GM21825 (cell line): ENCODE data around the gene LHX6.

Source experiments
- ATAC-seq: cut with Tn5 transposase; IDR thresholded peaks from one replicate; pipeline ENCODE4 v1.9.1; 2021; ENCODE audit warnings: mild to moderate bottlenecking, moderate library complexity; ENCODE audit not compliant: unreplicated experiment

LHX6 gene

DNA sequence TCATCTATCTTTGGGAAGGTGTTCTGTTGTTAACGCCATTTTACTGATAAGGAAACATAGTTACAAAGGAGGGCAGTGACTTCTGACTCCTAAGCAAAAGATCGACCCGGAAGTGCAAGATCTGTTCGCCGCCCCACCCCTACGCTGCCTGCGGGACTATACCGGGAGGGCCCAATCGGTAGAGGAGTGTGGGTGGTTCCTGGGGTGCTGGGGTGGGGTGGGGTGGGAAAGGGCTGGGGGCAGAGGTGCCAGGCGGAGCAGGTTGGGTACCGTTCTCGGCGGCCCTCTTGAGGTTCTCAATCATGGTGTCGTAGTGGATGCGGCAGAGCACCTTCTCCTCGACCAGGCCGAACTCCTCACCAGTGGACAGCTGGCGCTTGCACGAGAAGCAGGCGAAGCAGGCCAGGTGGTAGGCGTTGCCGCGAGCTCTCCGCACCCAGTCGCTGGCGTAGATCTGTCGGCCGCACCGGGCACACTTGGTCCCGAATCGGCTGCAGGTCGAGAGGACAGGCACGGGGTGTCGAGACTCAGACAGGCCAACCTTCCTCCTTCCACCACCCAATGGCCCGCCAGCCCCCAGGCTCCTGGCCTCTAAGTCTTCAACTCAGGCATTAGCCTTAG, 11.8 kb downstream of the LHX6 start:
- no peak for ATAC-seq

- ATAC-seq, result no peak
Measured at GRCh38 chr9:122216138-122216797, 12.5 kb downstream of the LHX6 start.

DNA sequence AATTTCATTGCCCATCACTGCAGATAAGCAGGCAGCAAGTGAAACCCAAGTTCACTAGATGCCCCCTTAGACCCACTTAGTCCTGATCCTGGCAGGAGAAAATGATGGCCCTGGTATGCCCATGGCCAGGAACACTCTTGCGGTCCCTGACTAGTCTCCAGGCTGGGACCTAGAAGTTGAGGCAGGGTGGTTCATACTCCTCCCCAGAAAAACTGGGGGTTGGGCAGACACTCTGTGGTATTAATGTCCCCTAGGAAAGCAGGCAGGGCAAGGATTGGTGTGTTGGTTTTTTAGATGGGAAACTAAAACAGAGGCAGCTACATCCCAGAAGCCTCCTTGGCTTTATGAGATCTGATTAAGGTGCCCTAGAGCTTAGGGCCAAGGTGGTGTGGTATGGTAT, 13.1 kb downstream of the LHX6 start:
- ATAC-seq, result no peak

DNA sequence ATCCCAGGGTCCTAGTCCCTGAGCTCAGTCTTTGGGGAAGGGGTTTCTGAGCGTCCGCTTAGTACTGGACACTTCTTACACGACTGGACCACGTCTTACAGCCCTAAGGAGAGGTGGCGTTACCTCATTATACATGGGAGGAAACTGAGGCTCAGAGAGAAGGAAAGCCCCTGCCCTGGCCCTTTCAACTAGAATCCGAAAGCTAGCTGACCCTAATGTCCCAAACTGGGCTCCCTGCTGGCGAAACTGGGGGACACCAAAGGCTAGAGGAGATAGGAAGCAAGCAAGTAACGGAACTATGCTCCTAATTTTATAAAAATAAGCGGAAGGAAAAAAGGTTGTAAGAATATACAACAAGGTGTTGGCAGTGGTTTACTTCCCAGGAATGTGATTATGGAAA, 14.2 kb downstream of the LHX6 start:
- ATAC-seq, result no peak

- ATAC-seq, result no peak
Measured at GRCh38 chr9:122213589-122214413, 15.0 kb downstream of the LHX6 start.

- no peak for ATAC-seq
Measured at GRCh38 chr9:122213102-122213588, 15.6 kb downstream of the LHX6 start.

- no peak for ATAC-seq
Measured at GRCh38 chr9:122212473-122213004, 16.2 kb downstream of the LHX6 start.

- no peak for ATAC-seq
Measured at GRCh38 chr9:122209451-122209850, 19.3 kb downstream of the LHX6 start.

GRCh38 chr9:122207096-122207495, 21.7 kb downstream of the LHX6 start:
- no peak for ATAC-seq

DNA sequence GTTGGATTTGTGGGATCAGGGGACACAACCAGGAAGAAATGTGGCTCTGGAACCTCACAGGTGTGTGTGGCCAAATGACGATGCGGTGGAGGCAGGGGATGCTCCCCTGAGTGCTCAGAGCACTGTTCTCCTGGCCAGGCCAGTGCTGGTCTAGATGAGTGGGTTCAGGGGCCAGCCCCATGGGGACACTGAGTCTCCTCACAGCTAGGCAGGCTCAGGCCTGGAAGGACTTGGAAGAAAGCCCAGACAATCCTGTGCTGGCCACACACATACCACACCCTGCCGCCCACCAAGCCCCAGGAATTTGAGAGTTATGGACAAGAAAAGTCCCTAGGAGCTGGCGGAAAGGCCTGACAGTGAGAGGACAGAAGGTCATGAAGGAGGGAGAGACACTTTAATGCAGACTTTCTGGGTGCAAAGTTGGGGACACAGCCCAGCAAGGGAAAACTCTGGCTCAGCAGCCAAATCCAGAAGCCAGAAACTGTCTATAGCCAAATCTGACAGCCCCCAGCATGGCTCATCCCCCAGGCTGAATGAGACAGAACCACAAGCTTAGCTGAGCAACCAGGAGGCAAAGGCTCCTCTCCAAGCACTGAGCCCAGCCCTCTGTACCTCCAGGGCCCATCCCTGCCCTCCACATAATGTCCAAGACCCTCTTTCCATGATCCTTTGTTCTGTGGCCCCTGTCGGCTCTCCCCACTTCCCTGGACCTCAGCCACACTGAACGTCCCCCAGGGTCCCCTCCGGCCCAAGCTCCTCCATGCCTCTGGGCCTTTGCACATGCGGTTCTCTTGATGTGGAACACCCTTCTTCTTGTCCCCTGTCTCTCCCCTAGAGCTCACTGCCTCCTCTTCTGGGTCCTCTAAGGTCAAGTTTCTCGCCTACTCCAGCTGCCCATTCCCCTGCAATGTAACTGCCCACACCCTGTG, 22.4 kb downstream of the LHX6 start:
- ATAC-seq, result no peak

DNA sequence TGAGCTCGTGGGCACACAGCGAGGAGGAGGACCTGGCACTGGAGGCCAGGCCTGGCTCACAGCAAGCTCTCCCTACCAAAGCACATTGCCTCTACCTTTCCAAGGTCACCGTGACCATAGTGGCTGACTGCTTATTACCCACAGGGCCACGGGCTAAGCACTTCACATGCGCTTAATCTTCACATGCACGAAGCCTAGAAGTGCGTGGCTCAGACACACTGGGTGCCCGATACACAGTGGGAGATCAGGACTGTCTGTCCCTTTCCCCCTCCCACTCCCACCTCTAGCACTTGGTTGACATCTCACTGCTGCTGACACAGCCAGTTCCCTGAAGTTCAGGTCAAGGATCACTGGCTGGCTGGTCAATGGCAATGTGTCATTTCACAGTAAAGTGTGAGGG, 23.6 kb downstream of the LHX6 start:
- ATAC-seq, result no peak

DNA sequence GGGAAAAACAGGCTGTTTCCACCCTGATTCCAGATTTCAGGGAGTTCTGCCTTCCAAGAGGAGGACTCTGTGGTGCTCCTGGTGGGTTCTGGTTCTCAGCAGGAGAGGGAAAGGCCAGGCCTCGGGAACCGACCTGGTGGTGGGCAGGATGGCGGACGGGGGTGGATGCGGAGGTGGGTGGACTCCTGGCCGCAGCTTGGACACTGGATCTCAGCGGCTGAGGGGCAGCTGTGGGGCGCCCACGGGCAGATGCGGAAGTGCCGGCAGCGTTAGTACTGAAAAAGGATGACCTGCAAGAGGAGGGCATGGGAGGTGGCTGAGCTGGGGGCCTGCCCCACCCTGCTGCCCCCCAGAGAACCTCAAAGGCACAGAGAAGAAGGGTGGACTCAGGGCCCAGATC, 24.3 kb downstream of the LHX6 start:
- ATAC-seq, result no peak

GRCh38 chr9:122204055-122204454, 24.7 kb downstream of the LHX6 start:
- ATAC-seq, result no peak

DNA sequence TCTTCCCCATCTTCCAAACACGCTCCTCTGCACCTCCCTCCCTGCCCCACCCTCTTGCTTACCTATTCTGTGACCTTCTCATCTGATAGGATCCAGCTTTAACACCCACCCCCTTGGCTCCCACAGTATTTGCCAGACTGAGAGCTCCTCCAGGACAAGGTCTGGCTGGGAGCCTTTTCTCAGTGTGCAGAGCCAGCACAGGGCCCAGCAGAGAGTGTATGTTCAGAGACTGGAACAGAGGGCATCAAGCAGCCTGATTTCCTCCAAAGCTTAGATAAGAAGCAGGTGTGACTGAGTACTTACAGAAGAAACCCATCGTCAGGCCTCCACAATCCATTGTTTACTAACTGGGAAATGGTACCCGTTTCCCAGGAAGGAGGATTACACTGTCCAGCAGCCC, 26.6 kb downstream of the LHX6 start:
- no peak for ATAC-seq

DNA sequence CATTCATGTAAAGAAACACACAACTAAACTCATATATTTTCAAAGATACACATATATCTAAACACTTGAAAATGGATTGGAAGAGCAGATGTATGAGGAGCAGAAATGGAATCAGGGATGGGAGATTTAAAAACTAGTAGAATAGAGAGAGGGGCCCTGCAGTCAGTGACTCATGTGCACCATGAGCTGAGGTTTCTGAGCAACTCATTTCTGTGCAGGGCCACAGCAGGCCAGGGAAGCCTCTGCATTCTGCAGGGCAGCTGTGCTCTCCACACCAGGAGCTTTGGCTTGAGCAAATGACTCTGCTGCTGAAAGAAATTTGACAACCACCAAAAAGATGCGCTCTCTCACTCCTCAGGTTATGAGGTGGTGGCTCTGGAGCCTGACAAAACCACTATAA, 27.1 kb downstream of the LHX6 start:
- no peak for ATAC-seq

DNA sequence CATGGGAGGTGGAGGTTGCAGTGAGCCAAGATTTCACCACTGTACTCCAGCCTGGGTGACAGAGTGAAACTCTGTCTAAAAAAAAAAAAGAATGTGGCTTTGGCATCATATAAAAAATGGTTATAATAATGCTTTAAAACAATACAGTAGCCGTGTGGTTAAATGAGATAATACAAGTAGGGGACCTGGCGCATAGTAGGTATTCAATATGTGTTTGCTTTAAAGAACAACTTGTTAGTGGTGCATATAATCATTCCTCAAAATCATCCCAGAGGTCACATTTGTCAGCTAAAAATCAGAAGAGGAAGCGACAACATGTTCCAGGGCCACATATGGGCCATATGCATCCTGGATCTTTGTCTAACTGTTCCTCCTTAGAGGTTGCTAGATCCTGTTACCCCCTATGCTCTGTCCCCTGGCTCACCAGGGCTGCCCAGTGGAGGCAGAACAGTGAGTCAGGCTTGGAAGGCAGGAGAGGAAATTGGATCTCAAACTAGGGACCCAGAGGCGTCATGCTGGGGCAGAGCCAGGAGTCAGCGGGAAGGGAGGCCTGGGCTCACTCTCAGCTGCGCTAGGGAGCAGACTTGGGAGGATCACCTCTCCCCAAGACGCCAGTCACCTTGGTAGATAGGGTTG, 27.7 kb downstream of the LHX6 start:
- ATAC-seq, result no peak

DNA sequence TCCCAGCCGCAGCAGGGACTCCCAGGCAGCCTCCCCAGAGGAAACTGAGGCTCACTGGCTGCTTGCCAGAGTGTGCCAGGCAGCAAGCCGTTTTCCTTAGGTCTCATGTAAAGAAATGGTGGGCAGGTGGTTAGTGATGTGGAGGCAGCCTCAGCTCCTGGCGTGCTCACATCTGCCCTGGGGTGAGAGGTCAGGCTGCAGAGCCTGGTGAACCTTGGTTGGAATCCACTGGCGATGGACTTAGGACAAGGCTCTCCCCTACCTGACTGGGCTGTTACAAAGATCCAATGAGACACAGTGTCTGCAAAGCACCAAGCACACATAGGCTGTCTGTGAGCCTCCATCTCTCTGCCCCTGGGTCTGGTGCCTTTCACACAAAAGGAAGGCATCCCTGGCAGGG, 30.9 kb downstream of the LHX6 start:
- ATAC-seq, result no peak

GRCh38 chr9:122197426-122197825, 31.3 kb downstream of the LHX6 start:
- no peak for ATAC-seq

- no peak for ATAC-seq
Measured at GRCh38 chr9:122195875-122196274, 32.9 kb downstream of the LHX6 start.

DNA sequence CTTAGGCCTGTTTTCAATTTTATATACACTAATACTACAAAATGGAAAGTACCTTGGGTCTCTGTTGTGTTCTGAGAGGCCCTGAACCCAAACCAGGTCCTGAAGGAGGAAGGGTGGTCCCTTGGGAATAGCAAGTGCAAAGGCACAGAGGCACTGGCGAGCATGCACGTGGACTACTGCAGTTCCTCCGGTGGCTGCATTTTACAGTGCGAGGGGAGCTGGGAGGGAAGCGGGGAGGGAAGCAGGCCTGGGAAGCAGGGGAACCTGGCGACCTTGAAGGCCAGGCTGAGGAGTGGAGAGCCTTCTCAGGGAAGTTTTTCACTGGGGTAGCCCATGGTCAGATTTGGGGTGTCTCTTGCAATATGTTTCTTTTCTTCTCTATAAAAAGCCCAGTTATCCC, 35.1 kb downstream of the LHX6 start:
- ATAC-seq, result no peak
